ENCODE results near the gene B4GALNT4. TPM values are rescaled to one million over a fixed set of nuclear protein-coding genes. Genes with fewer than 3 reads are reported as not detected.

Gene B4GALNT4
- total RNA-seq, 1 experiment from 2014 or later = 20.0 TPM

- ChIA-PET CTCF (interaction anchor here (0.7 to 1.3 kb wide), 2 partner anchors 43 kb away, joined by 3 read pairs; no protein-coding TSS in a partner anchor), POLR2A (interaction anchor here (1.1 to 4.7 kb wide), 3 partner anchors 12 to 46 kb away, joined by 3 to 27 read pairs (median 8); partner anchors contain the start of gene PKP3)
- DNase-seq (ENCODE audit: unreplicated experiment) = no peak
- intact Hi-C loops (cut with micrococcal nuclease) = loop anchor here (5.0 kb wide), 1 partner anchor 42 kb away; no protein-coding TSS in a partner anchor
- no TSS peak for BruUV-seq (replicated peaks)
- Mint-ChIP-seq H3K4me1 (ENCODE audit: insufficient read depth, unreplicated experiment) (no peaks in the 10 kb centered on the region), H3K27ac (ENCODE audit: low read depth, unreplicated experiment) (no peak overlapping the region), H3K27me3 (ENCODE audit: insufficient read depth, unreplicated experiment) (no peaks in the 10 kb centered on the region), H3K4me3 (ENCODE audit: unreplicated experiment) (no peak overlapping the region), H3K9me3 (ENCODE audit: unreplicated experiment) (no peaks in the 10 kb centered on the region), H3K36me3 (ENCODE audit: insufficient read depth, unreplicated experiment) (peaks cover 42% of the 10 kb centered on the region)
- TF ChIP-seq CTCF (IDR thresholded peaks at IDR 0.05; ENCODE audit: unreplicated experiment) = no peak
These were observed 36.1 kb downstream of the B4GALNT4 start for GRCh38 chr11:405323-405953.

- ChIA-PET CTCF (interaction anchor here (1.2 to 1.3 kb wide), 2 partner anchors 43 to 47 kb away, joined by 3 read pairs; no protein-coding TSS in a partner anchor), POLR2A (interaction anchor here (0.7 to 4.7 kb wide), 8 partner anchors 11 to 298 kb away, joined by 3 to 27 read pairs (median 6); partner anchors contain the start of gene PKP3)
- Mint-ChIP-seq H3K36me3 (ENCODE audit: insufficient read depth, unreplicated experiment) (peaks cover 41% of the 10 kb centered on the region), H3K27me3 (ENCODE audit: insufficient read depth, unreplicated experiment) (no peaks in the 10 kb centered on the region), H3K9me3 (ENCODE audit: unreplicated experiment) (no peaks in the 10 kb centered on the region), H3K27ac (ENCODE audit: low read depth, unreplicated experiment) (no peak overlapping the region), H3K4me1 (ENCODE audit: insufficient read depth, unreplicated experiment) (no peaks in the 10 kb centered on the region), H3K4me3 (ENCODE audit: unreplicated experiment) (peak overlapping the region; percentile 12)
- DNase-seq (ENCODE audit: unreplicated experiment) = no peak
- intact Hi-C loops (cut with micrococcal nuclease) = loop anchor here (5.0 kb wide), 1 partner anchor 41 kb away; no protein-coding TSS in a partner anchor
- no TSS peak for BruUV-seq (replicated peaks)
- no peak for TF ChIP-seq CTCF (IDR thresholded peaks at IDR 0.05; ENCODE audit: unreplicated experiment)
These were observed 36.9 kb downstream of the B4GALNT4 start for GRCh38 chr11:405954-406795.

GRCh38 chr11:406796-407650 lies 37.7 kb downstream of the B4GALNT4 start:
- Mint-ChIP-seq H3K9me3 (ENCODE audit: unreplicated experiment) (no peaks in the 10 kb centered on the region), H3K4me1 (ENCODE audit: insufficient read depth, unreplicated experiment) (no peaks in the 10 kb centered on the region), H3K4me3 (ENCODE audit: unreplicated experiment) (peak overlapping the region; percentile 12), H3K27me3 (ENCODE audit: insufficient read depth, unreplicated experiment) (no peaks in the 10 kb centered on the region), H3K27ac (ENCODE audit: low read depth, unreplicated experiment) (no peak overlapping the region), H3K36me3 (ENCODE audit: insufficient read depth, unreplicated experiment) (peaks cover 41% of the 10 kb centered on the region)
- ChIA-PET POLR2A (interaction anchor here (0.7 to 4.7 kb wide), 9 partner anchors 10 to 297 kb away, joined by 3 to 27 read pairs (median 3); partner anchors contain the start of gene PKP3), CTCF (interaction anchor here (1.2 to 1.6 kb wide), 3 partner anchors 42 to 47 kb away, joined by 3 to 6 read pairs (median 3); no protein-coding TSS in a partner anchor)
- intact Hi-C loops (cut with micrococcal nuclease) = loop anchor here (5.0 kb wide), 1 partner anchor 40 kb away; no protein-coding TSS in a partner anchor
- BruUV-seq (replicated peaks) = no TSS peak
- TF ChIP-seq CTCF (IDR thresholded peaks at IDR 0.05; ENCODE audit: unreplicated experiment) = no peak
- DNase-seq (ENCODE audit: unreplicated experiment) = peak; percentile 82
